ENCODE measurements around the gene POLR2E. TPM values are rescaled to one million over a fixed set of nuclear protein-coding genes. Genes with fewer than 3 reads are reported as not detected.

The POLR2E gene
- total and polyA plus RNA-seq, 2 donors from 2014 or later, result 158 to 189 TPM

DNA sequence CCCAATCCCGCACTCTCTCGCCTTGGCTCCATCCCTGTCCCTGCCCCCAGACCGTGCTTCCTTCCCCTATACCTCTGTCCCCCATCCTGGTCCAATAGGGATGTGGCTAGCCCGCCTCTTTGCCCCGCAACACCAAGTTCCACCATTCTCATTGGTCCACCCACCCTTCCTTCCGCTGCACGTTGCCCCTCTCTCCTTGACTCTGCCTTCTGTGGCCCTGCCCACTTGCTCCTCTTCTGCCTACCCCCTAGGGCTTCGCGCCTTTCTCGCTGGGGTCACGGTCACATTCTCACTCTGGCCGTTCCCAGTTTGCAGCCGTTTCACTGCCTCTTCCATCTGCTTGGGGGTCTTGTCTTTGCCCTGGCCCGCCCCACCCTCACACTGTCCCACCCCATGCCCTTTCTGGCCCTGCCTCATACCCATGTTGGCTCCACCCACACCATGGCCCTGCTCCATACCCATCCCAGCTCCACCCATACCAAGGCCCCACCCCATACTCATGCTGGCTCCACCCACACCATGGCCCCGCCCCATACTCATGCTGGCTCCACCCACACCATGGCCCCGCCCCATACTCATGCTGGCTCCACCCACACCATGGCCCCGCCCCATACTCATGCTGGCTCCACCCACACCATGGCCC lies 32.7 kb downstream of the POLR2E start:
- Histone ChIP-seq H3K36me3 (ENCODE audit: control insufficient read depth in 2 of 3, insufficient read depth in 3 of 3, low read length in 3 of 3) (peaks cover 0 to 8% (median 0%) of the 10 kb centered on the region in 3 donors), H3K4me3 (ENCODE audit: low read length in 3 of 3) (no peak overlapping the region), H3K9me3 (ENCODE audit: control insufficient read depth in 2 of 3, insufficient read depth in 1 of 3, low read length in 3 of 3) (peaks cover 0 to 14% (median 4%) of the 10 kb centered on the region in 3 donors), H3K27ac (ENCODE audit: low read depth in 2 of 2, low read length in 2 of 2) (no peak overlapping the region), H3K9ac (ENCODE audit: low read length in 3 of 3) (no peak overlapping the region), H3K27me3 (ENCODE audit: control insufficient read depth, insufficient read depth, low read length) (no peaks in the 10 kb centered on the region), H3K4me1 (ENCODE audit: control insufficient read depth in 2 of 3, insufficient read depth in 2 of 3, low read depth in 1 of 3, low read length in 3 of 3) (peaks cover 0 to 13% (median 4%) of the 10 kb centered on the region in 3 donors)
- FAIRE-seq (no peak), DNase-seq (no peak)
- TF ChIP-seq, protein P1, sequence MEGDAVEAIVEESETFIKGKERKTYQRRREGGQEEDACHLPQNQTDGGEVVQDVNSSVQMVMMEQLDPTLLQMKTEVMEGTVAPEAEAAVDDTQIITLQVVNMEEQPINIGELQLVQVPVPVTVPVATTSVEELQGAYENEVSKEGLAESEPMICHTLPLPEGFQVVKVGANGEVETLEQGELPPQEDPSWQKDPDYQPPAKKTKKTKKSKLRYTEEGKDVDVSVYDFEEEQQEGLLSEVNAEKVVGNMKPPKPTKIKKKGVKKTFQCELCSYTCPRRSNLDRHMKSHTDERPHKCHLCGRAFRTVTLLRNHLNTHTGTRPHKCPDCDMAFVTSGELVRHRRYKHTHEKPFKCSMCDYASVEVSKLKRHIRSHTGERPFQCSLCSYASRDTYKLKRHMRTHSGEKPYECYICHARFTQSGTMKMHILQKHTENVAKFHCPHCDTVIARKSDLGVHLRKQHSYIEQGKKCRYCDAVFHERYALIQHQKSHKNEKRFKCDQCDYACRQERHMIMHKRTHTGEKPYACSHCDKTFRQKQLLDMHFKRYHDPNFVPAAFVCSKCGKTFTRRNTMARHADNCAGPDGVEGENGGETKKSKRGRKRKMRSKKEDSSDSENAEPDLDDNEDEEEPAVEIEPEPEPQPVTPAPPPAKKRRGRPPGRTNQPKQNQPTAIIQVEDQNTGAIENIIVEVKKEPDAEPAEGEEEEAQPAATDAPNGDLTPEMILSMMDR (IDR thresholded peaks at IDR 0.05; ENCODE audit: borderline replicate concordance, extremely low read depth, insufficient read depth), result no peak
- intact Hi-C loops (cut with DNase I), result no loop called here

DNA sequence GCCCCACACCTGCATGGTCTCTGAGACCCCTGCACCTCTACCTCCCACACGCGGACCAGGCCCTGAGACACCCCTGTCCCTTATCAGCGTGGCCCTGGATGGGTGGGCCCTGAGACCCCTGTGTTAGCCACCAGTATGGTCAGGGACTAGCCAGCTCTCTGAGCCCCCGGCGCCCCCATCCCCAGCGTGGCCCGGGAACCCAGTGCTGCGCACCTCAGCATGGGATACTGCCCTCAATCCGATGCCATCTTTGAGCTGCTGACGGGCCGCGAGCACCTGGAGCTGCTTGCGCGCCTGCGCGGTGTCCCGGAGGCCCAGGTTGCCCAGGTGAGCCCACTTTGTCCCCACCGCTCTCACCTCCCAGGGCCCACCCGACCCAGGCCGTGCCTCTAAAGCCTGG lies 33.2 kb downstream of the POLR2E start:
- intact Hi-C loops (cut with DNase I), result no loop called here
- Histone ChIP-seq H3K27me3 (ENCODE audit: control insufficient read depth, insufficient read depth, low read length) (no peaks in the 10 kb centered on the region), H3K36me3 (ENCODE audit: control insufficient read depth in 2 of 3, insufficient read depth in 3 of 3, low read length in 3 of 3) (peaks cover 0 to 8% (median 0%) of the 10 kb centered on the region in 3 donors), H3K27ac (ENCODE audit: low read depth in 2 of 2, low read length in 2 of 2) (no peak overlapping the region), H3K9ac (ENCODE audit: low read length in 3 of 3) (no peak overlapping the region), H3K9me3 (ENCODE audit: control insufficient read depth in 2 of 3, insufficient read depth in 1 of 3, low read length in 3 of 3) (peaks cover 0 to 19% (median 7%) of the 10 kb centered on the region in 3 donors), H3K4me1 (ENCODE audit: control insufficient read depth in 2 of 3, insufficient read depth in 2 of 3, low read depth in 1 of 3, low read length in 3 of 3) (peaks cover 0 to 13% (median 4%) of the 10 kb centered on the region in 3 donors), H3K4me3 (ENCODE audit: low read length in 3 of 3) (no peak overlapping the region)
- DNase-seq (peak in 1 of 5 donors; percentile 70), FAIRE-seq (no peak)
- TF ChIP-seq, protein P1 (IDR thresholded peaks at IDR 0.05; ENCODE audit: borderline replicate concordance, extremely low read depth, insufficient read depth), result no peak

DNA sequence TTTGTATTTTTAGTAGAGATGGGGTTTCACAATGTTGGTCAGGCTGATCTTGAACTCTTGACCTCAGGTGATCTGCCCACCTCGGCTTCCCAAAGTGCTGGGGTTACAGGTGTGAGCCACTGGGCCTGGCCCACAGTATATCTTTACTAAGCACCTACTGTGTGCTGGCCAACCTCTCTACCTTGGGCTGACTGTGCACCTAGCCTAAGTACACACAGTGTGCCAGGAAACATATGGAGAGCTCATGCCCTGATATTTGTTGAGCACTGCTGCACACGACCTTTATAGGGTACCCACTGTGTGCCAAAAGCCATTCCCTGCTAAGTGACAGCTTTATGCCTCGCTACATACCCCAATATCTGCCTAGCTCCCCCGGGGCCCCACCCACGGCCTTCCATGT lies 34.5 kb downstream of the POLR2E start:
- peaks cover 0 to 8% (median 0%) of the 10 kb centered on the region in 3 donors for H3K36me3 ChIP-seq (ENCODE audit: control insufficient read depth in 2 of 3, insufficient read depth in 3 of 3, low read length in 3 of 3)
- H3K9me3 ChIP-seq (ENCODE audit: control insufficient read depth in 2 of 3, insufficient read depth in 1 of 3, low read length in 3 of 3), result peaks cover 0 to 29% (median 7%) of the 10 kb centered on the region in 3 donors
- FAIRE-seq (no peak), DNase-seq (no peak)
- H3K9ac ChIP-seq (ENCODE audit: low read length in 3 of 3), result no peak overlapping the region
- intact Hi-C loops (cut with DNase I), result no loop called here
- TF ChIP-seq, protein P1 (IDR thresholded peaks at IDR 0.05; ENCODE audit: borderline replicate concordance, extremely low read depth, insufficient read depth), result no peak
- H3K4me3 ChIP-seq (ENCODE audit: low read length in 3 of 3), result no peak overlapping the region
- H3K27me3 ChIP-seq (ENCODE audit: control insufficient read depth, insufficient read depth, low read length), result no peaks in the 10 kb centered on the region
- peaks cover 0 to 8% (median 4%) of the 10 kb centered on the region in 3 donors for H3K4me1 ChIP-seq (ENCODE audit: control insufficient read depth in 2 of 3, insufficient read depth in 2 of 3, low read depth in 1 of 3, low read length in 3 of 3)
- no peak overlapping the region for H3K27ac ChIP-seq (ENCODE audit: low read depth in 2 of 2, low read length in 2 of 2)
